Stimulated activated CD8-positive, alpha-beta memory T cell treated with anti-CD3 and anti-CD28 coated beads, Interleukin-4, amount 100 ng/mL, for 1 hour (primary cell): ENCODE measurements around the gene CCDC182.

ENCODE experiments used
- DNase-seq, 2 donors: peaks; one replicate each; pipeline ENCODE4 v3.0.0-alpha.2; 2020; ENCODE audit warnings: low read depth in 2 of 2, low spot score in 1 of 2

CCDC182 gene

DNA sequence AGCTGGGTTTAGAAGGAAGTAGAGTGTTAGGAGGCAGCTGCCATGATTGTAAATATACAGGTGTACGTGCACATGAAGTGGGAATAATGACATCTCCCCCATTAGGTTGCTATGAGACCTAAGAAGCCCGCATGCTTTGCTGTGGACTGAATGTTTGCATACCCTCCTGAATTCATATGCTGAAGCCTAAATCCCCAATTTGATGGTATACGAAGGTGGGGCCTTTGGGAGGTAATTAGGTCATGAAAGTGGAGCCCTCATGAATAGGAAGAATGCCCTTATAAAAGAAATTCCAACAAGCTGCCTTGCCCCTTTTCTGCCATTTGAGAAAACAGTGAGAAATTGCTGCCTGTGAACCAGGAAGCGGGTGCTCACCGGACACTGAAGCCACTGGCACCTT lies 44.0 kb downstream of the CCDC182 start:
- DNase-seq, result no peak

DNA sequence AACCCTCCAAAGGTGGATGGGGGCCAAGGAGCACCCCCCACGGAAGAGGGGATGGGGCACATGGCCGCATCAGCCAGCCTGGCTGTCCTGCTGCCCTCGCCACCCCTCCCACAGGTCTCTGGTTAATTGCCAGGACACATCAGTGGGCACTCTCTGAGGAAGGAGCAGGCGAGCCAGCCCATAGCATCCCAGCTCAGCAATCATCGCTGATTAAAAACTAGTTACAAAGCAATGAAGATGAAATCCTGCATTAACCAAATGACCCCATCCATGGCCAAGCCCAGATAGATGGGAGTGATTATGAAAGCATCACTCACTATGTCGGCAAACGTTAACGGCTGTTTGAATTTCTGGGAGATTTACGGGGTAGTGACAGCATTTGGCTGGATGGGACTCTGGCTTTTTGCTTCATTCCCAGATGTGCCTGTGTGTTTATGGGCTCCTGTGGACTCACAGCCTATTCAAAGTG lies 45.3 kb downstream of the CCDC182 start:
- DNase-seq, result no peak

DNA sequence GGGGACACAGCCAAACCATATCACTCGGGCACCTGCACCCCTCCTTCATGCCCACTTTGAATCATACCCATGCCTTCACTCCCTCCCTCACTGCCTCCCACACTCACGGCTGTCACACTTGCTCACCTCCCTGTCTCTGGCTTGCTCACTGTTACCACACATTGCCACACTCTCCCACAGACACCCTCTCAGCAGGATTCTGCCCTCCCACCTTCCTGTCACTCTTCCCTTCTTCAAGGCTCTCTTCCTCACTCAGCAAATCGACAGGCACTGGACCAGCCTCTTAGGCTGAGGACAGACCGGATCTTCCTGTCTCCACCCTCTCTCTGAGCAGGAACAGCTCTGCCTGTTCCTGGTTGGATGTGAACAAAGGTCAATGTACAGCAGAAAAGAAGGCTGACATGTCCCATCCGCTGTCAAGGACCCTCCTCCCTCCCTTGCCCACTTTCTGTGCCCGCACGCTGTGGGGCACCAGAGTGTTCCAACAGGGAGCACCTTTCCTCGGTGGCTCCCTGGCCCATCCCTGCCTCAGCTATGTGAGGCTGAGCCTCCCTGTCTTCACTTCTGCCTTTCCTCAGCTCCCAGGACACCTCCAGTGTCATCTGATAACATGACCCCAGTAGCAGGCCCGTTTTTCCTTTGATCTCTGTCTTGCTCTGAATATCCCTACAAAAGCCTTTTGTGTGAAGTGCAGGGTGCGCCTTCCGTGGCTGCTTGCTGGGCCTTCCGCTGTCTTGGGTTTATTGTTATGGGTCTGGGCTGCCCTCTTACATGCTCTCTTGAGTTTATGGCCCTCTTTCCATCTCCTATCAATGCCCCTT lies 47.0 kb downstream of the CCDC182 start:
- DNase-seq, result no peak

DNA sequence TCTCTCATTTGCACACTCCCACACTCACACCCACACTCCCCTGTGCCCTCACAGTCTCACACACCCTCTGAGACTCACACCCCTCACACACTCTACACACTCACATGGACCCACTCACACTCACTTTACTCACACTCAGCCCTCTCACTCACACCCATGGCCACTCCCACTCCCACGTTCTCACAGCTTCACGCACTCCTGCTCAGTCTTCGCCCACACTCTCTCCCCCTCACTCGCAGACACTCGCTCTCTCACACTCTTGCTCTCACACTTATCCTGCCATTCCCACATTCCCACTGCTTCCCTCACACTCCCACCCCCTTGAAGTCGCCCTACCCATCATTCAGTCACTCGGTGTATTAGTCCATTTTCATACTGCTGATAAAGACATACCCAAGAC lies 47.9 kb downstream of the CCDC182 start:
- no peak for DNase-seq

DNA sequence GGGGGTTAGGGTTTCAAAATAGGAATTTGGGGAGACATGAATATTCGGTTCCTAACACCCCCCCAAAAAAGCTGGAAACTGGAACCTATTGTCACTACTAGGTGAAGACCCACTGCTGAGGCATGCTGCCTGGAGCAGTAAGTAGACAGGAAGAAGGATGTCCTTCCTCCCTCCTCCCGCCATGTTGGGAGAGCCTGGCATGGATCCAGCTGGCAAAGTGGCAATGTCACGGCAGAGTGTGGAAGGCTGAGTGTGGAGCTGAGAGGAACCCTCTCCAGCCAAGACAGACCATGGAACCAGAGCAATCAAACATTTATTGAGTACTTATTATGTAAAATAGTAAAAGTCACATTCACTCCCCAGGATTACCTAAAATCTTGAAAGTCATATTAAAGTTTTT lies 49.0 kb downstream of the CCDC182 start:
- DNase-seq, result no peak
